K562 (cell line): ENCODE results near the gene ACADM. TPM values are rescaled to one million over a fixed set of nuclear protein-coding genes. Genes with fewer than 3 reads are reported as not detected.
A peak's percentile ranks its signal among the peaks of the same experiment; 100 is the strongest.
"Not testable (repeated sequence)": the region's sequence is repeated elsewhere in the genome, so short reads cannot be mapped to it uniquely, and the experiment has no call there.

Experiments
- ATAC-seq: fragments of 200-7000 bp; cut with Tn5 transposase; 3 replicates; pipeline ENCODE4 v1.9.1; 2020; ENCODE audit warnings: moderate library complexity
- BruUV-seq: library from RNA; stranded (reverse); fragments of 400-500 nt; replicated peaks from 2 replicates; lab custom pipeline; 2021; lab: Mats Ljungman, UMichigan
- CTCF ChIA-PET: fragments of 300-600 bp; formaldehyde crosslinking; extraction: SDS; loops from one replicate; lab custom pipeline; 2021; ENCODE audit warnings: low intra/inter-chr PET ratio; lab: Yijun Ruan, JAX
- POLR2A ChIA-PET: fragments of 300-600, 350-650 bp; sonication (Branson Sonifier 250); formaldehyde crosslinking; extraction: SDS; loops from one replicate; lab custom pipeline; 2021; ENCODE audit warnings: antibody characterized with exemption, inconsistent platforms; lab: Yijun Ruan, JAX
- DNase-seq, 4 experiments: peaks; one replicate each; pipeline versions ENCODE4 v3.0.0 to v3.0.0-alpha.2; 2011 to 2018; ENCODE audit warnings: low spot score in 3 of 4, mixed read lengths in 3 of 4; ENCODE audit errors: extremely low read depth in 1 of 4
- FAIRE-seq: peaks from 2 replicates; lab custom pipeline; 2011; peaks lifted over from hg19 to GRCh38; lab: Jason Lieb, UNC
- H2AFZ ChIP-seq: 2 replicates; pipeline ENCODE4 v1.6.0; 2011; ENCODE audit warnings: low read depth, low read length, control low read depth, inconsistent platforms
- H3K27ac ChIP-seq: fragments of 200-600 bp; 3 replicates; pipeline ENCODE4 v1.8.0; 2011; ENCODE audit warnings: low read depth, mild to moderate bottlenecking, control low read depth, inconsistent platforms, low read length, moderate library complexity, mixed read lengths; ENCODE audit errors: extremely low read depth
- H3K27me3 ChIP-seq, 2 experiments: fragments of 300-600 bp in 1 of 2; 2 replicates in 1 of 2; 3 replicates in 1 of 2; pipeline versions ENCODE4 v1.6.0 to v1.8.0; 2011; ENCODE audit warnings: inconsistent platforms in 2 of 2, low read length in 2 of 2, mild to moderate bottlenecking in 1 of 2, mixed read lengths in 1 of 2, moderate library complexity in 1 of 2; ENCODE audit not compliant: control insufficient read depth in 2 of 2, insufficient read depth in 2 of 2
- H3K36me3 ChIP-seq: fragments of 300-600 bp; 3 replicates; pipeline ENCODE4 v1.8.0; 2011; ENCODE audit warnings: mild to moderate bottlenecking, low read length, inconsistent platforms; ENCODE audit not compliant: control insufficient read depth, insufficient read depth
- H3K4me1 ChIP-seq, 2 experiments: fragments of 200-600 bp in 1 of 2; replicated peaks in 1 of 2; 2 replicates in 1 of 2; 3 replicates in 1 of 2; pipeline versions ENCODE4 v1.5.1 to v1.8.0; 2011; ENCODE audit warnings: inconsistent platforms in 2 of 2, low read length in 2 of 2, mild to moderate bottlenecking in 1 of 2, mixed read lengths in 1 of 2, moderate library complexity in 1 of 2; ENCODE audit not compliant: control insufficient read depth in 2 of 2, insufficient read depth in 2 of 2
- H3K4me2 ChIP-seq: 2 replicates; pipeline ENCODE4 v1.6.1; 2011; ENCODE audit warnings: low read length, control low read depth, inconsistent platforms, mixed read lengths; ENCODE audit not compliant: insufficient read depth
- H3K4me3 ChIP-seq: fragments of 200-600 bp; sonication (generic), shearing (Covaris generic); 2 replicates; pipeline ENCODE4 v1.5.1; 2016; ENCODE audit warnings: control low read depth, inconsistent platforms
- H3K79me2 ChIP-seq: fragments of 200-600 bp; 3 replicates; pipeline ENCODE4 v1.8.0; 2011; ENCODE audit warnings: low read length, inconsistent platforms; ENCODE audit not compliant: control insufficient read depth, insufficient read depth
- H3K9ac ChIP-seq, 2 experiments: 2 replicates each; pipeline versions ENCODE4 v1.6.0 to v1.6.1; 2011; ENCODE audit warnings: low read depth in 2 of 2, low read length in 2 of 2, control low read depth in 1 of 2, inconsistent platforms in 1 of 2, mild to moderate bottlenecking in 1 of 2, mixed read lengths in 1 of 2; ENCODE audit not compliant: insufficient read depth in 1 of 2
- H3K9me1 ChIP-seq: one replicate; pipeline ENCODE4 v1.6.0; 2011; ENCODE audit warnings: inconsistent platforms, mild to moderate bottlenecking, low read length, moderate library complexity; ENCODE audit not compliant: control insufficient read depth, insufficient read depth
- H3K9me3 ChIP-seq: replicated peaks from 2 replicates; pipeline ENCODE4 v1.5.1; 2011; ENCODE audit warnings: low read depth, low read length, inconsistent platforms; ENCODE audit not compliant: control insufficient read depth, insufficient read depth
- H4K20me1 ChIP-seq: replicated peaks from 2 replicates; pipeline ENCODE4 v1.6.1; 2011; ENCODE audit warnings: low read length, inconsistent platforms, mixed read lengths; ENCODE audit not compliant: control insufficient read depth, insufficient read depth
- ATF1 ChIP-seq, 2 experiments: fragments of 450-650 bp in 1 of 2; IDR thresholded peaks; 2 replicates each; pipeline ENCODE4 v1.6.1; 2016; ENCODE audit warnings: missing compliant biosample characterization in 1 of 2, missing genetic modification characterization in 1 of 2
- MNT ChIP-seq, 2 experiments: fragments of 450-650 bp; conservative IDR thresholded peaks; 2 replicates each; pipeline ENCODE4 v1.6.1; 2017; ENCODE audit warnings: mild to moderate bottlenecking in 2 of 2, moderate library complexity in 2 of 2
- PHF8 ChIP-seq: fragments of 200-600 bp; sonication (generic); IDR thresholded peaks from 2 replicates; pipeline ENCODE4 v1.6.1; 2012; ENCODE audit warnings: mixed run types, mild to moderate bottlenecking, inconsistent platforms, low read length, moderate library complexity, borderline replicate concordance
- PKNOX1 ChIP-seq: fragments of 450-650 bp; IDR thresholded peaks from 2 replicates; pipeline ENCODE4 v1.6.1; 2016
- POLR2AphosphoS5 ChIP-seq: IDR thresholded peaks from 2 replicates; pipeline ENCODE4 v1.6.1; 2011; ENCODE audit warnings: mild to moderate bottlenecking, low read depth, low read length, moderate library complexity; ENCODE audit not compliant: control insufficient read depth, insufficient read depth
- POLR2G ChIP-seq: fragments of 200-400 bp; formaldehyde crosslinking; IDR thresholded peaks from 2 replicates; pipeline ENCODE4 v1.6.1; 2017; ENCODE audit warnings: low read depth, mild to moderate bottlenecking, antibody characterized with exemption, low read length, moderate library complexity
- RBFOX2 ChIP-seq: fragments of 200-400 bp; formaldehyde crosslinking; IDR thresholded peaks from 2 replicates; pipeline ENCODE4 v1.6.1; 2017; ENCODE audit warnings: low read depth, mild to moderate bottlenecking, low read length, moderate library complexity
- SMAD4 ChIP-seq: fragments of 250-450 bp; sonication (Bioruptor Pico); conservative IDR thresholded peaks from 2 replicates; pipeline ENCODE4 v1.8.0; 2021; ENCODE audit warnings: inconsistent platforms, mild to moderate bottlenecking, moderate library complexity
- TAF1 ChIP-seq: IDR thresholded peaks from 2 replicates; pipeline ENCODE4 v1.6.1; 2011; ENCODE audit warnings: mild to moderate bottlenecking, low read length, moderate library complexity; ENCODE audit not compliant: insufficient read depth, control insufficient read depth, severe bottlenecking; ENCODE audit errors: extremely low read depth
- TFAP4 ChIP-seq: sonication (generic); formaldehyde crosslinking; IDR thresholded peaks from 2 replicates; pipeline ENCODE4 v1.8.0; 2022; ENCODE audit warnings: missing genetic modification reagents, mild to moderate bottlenecking, moderate library complexity, borderline replicate concordance
- TRIM24 ChIP-seq, 2 experiments: fragments of 450-650 bp; IDR thresholded peaks; 2 replicates each; pipeline ENCODE4 v1.6.1; 2016
- ZBTB49 ChIP-seq: sonication (generic); formaldehyde crosslinking; IDR thresholded peaks from 2 replicates; pipeline ENCODE4 v1.8.0; 2022; ENCODE audit warnings: missing genetic modification reagents, mild to moderate bottlenecking, borderline replicate concordance
- WGBS: fragments of 100-300 bp; shearing (Covaris generic); methylation state at CpG from one replicate; pipeline ENCODE4 v1.1.6; 2016; ENCODE audit warnings: low coverage, mixed read lengths; ENCODE audit not compliant: insufficient coverage; ENCODE audit errors: missing lambda C conversion rate; 5-methylcytosine and 5-hydroxymethylcytosine counted together
- in situ Hi-C: fragments of 300-500 bp; cut with MboI; formaldehyde crosslinking; loops from 4 replicates; pipeline ENCODE4 v1.15.0; 2018; ENCODE audit warnings: inconsistent platforms, mixed read lengths
- intact Hi-C: fragments of 100-400 bp; cut with micrococcal nuclease; formaldehyde crosslinking; loops from 2 replicates; pipeline ENCODE4 v1.14.2; 2022
- polyA plus RNA-seq, 8 experiments: library from polyadenylated mRNA; depleted of rRNA in 4 of 8; stranded (reverse) in 5 of 8; unstranded in 3 of 8; fragments of >200 nt; fragmentation: Nextera tagmentation in 2 of 8; fragmentation: Illumina TruSeq in 1 of 8; extraction: Ambion mirVana in 2 of 8; extraction: Trizol in 1 of 8; gene quantifications; 2 replicates each; pipeline versions ENCODE4 v1.2.1 to v1.2.3, GENCODE V29; 2011 to 2014; ENCODE audit warnings: inconsistent platforms in 1 of 8, missing spikeins in 1 of 8
- total RNA-seq, 7 experiments: library from RNA; depleted of rRNA in 6 of 7; stranded (reverse); fragments of >200 nt in 6 of 7; fragmentation: Illumina TruSeq in 2 of 7; extraction: Trizol in 2 of 7; gene quantifications; 2 replicates each; pipeline versions ENCODE4 v1.2.1 to v1.2.3, GENCODE V29; 2011 to 2021; ENCODE audit warnings: low replicate concordance in 1 of 7

The ACADM gene
- total and polyA plus RNA-seq, 9 of the 15 experiments (the other 6 are each of a cell fraction or from before 2014, with no cell fraction given) = 82.5 to 156 (median 123) TPM

GRCh38 chr1:75677443-75677842 is 47.1 kb upstream of the ACADM start (continued):
- no peak for TF ChIP-seq ZBTB49

GRCh38 chr1:75677964-75678363 is 46.5 kb upstream of the ACADM start:
- in situ Hi-C loops; BruUV-seq; H3K27me3 ChIP-seq; H4K20me1 ChIP-seq; ATAC-seq; H3K9me3 ChIP-seq; FAIRE-seq; H3K9me1 ChIP-seq; H3K36me3 ChIP-seq; CTCF ChIA-PET; TF ChIP-seq ATF1 (CRISPR knock-in tag; IDR thresholded peaks at IDR 0.05): not testable (repeated sequence)
- Histone ChIP-seq H3K27ac (peak overlapping the region; percentile 84; the same call in 2 of the 3 replicates), H3K4me1 (peaks cover 6 to 14% of the 10 kb centered on the region in 2 experiments; a peak in 4 of 5 replicates), H3K4me3 (peak overlapping the region; percentile 46), H3K4me2 (peak overlapping the region; percentile 63), H3K9ac (peak overlapping the region; percentile 77 to 92), H3K79me2 (peaks cover 41% of the 10 kb centered on the region), H2AFZ (peak overlapping the region; percentile 88)
- intact Hi-C loops = loop anchor here (2.0 kb wide), 1 partner anchor 47 kb away; the partner anchor contains the start of gene ACADM
- 2% methylated on average over 9 of the region's 10 CpGs for WGBS
- POLR2A ChIA-PET = interaction anchor here (1.0 kb wide), 1 partner anchor 107 kb away, joined by 3 read pairs; no protein-coding TSS in a partner anchor
- peak in 1 of 4 experiments; percentile 63 for DNase-seq
- TF ChIP-seq POLR2AphosphoS5 (peak; percentile 22; the same call in 1 of the 2 replicates), PHF8 (peak; percentile 21; the same call in 1 of the 2 replicates), PKNOX1 (0 out of 2 replicates have a peak, but pooled peaks have one; percentile 6), TRIM24 (IDR thresholded peaks at IDR 0.05) (0 out of 4 replicates have a peak, but pooled peaks of 1 of the 2 experiments have one; percentile 9), TAF1 (peak; percentile 54), TFAP4 (0 out of 2 replicates have a peak, but pooled peaks have one; percentile 30), MNT (conservative IDR thresholded peaks at IDR 0.05) (peak in 1 of 2 experiments; percentile 60; a peak in 1 of 4 replicates), POLR2G (peak; percentile 45; the same call in 1 of the 2 replicates), RBFOX2 (peak; percentile 49), ATF1 (tag; IDR thresholded peaks at IDR 0.05) (peak; percentile 23; the same call in 1 of the 2 replicates), SMAD4 (CRISPR knock-in tag) (0 out of 2 replicates have a peak, but pooled peaks have one; percentile 23)
